Spleen (tissue), 11 donors: ENCODE measurements around the gene KLK7. TPM values are rescaled to one million over a fixed set of nuclear protein-coding genes. Genes with fewer than 3 reads are reported as not detected.

Experiments
- DNase-seq: peaks from one replicate; pipeline ENCODE4 v3.0.0-alpha.2; 2020
- H3K27ac ChIP-seq, 8 donors: fragments of 200-600 bp; sonication (generic) in 7 of 8; 1 replicate in 4 of 8; 2 replicates in 4 of 8; pipeline versions ENCODE4 v1.5.0 to v1.8.0; 2016 to 2021; ENCODE audit warnings: inconsistent platforms in 4 of 8, mild to moderate bottlenecking in 4 of 8, moderate library complexity in 1 of 8
- H3K27me3 ChIP-seq, 7 donors: fragments of 200-600 bp; sonication (generic) in 6 of 7; replicated peaks in 1 of 7; 1 replicate in 4 of 7; 2 replicates in 3 of 7; pipeline versions ENCODE4 v1.5.0 to v1.8.0; 2016 to 2021; ENCODE audit warnings: inconsistent platforms in 3 of 7, mild to moderate bottlenecking in 1 of 7
- H3K36me3 ChIP-seq, 6 donors: fragments of 200-600 bp; sonication (generic) in 5 of 6; 1 replicate in 4 of 6; 2 replicates in 2 of 6; pipeline versions ENCODE4 v1.5.0 to v1.8.0; 2016 to 2021; ENCODE audit warnings: inconsistent platforms in 2 of 6
- H3K4me1 ChIP-seq, 6 donors: fragments of 200-600 bp; sonication (generic) in 5 of 6; 1 replicate in 3 of 6; 2 replicates in 3 of 6; pipeline versions ENCODE4 v1.5.0 to v1.8.0; 2016 to 2021; ENCODE audit warnings: inconsistent platforms in 3 of 6
- H3K4me3 ChIP-seq, 8 donors: fragments of 200-600 bp; sonication (generic) in 7 of 8; 1 replicate in 4 of 8; 2 replicates in 4 of 8; pipeline versions ENCODE4 v1.5.0 to v1.8.0; 2016 to 2021; ENCODE audit warnings: inconsistent platforms in 4 of 8, mild to moderate bottlenecking in 4 of 8, moderate library complexity in 2 of 8
- H3K9me3 ChIP-seq, 8 donors: fragments of 200-600 bp; sonication (generic) in 7 of 8; 1 replicate in 4 of 8; 2 replicates in 4 of 8; pipeline versions ENCODE4 v1.5.0 to v1.8.0; 2016 to 2021; ENCODE audit warnings: inconsistent platforms in 4 of 8
- POLR2A ChIP-seq, 3 donors: fragments of 450-650 bp; IDR thresholded peaks; one replicate each; pipeline ENCODE4 v1.5.1; 2017; ENCODE audit warnings: antibody characterized with exemption in 3 of 3, mild to moderate bottlenecking in 1 of 3
- POLR2AphosphoS5 ChIP-seq, 3 donors: sonication (generic); formaldehyde crosslinking; IDR thresholded peaks; one replicate each; pipeline ENCODE4 v1.5.1; 2017; ENCODE audit warnings: antibody characterized with exemption in 3 of 3
- WGBS, 5 donors: extraction: QIAGEN DNeasy Blood & Tissue Kit in 3 of 5; methylation state at CpG; one replicate each; pipeline versions ENCODE4 v1.1.5 to v1.1.7; 2013 to 2018; 5-methylcytosine and 5-hydroxymethylcytosine counted together
- intact Hi-C: fragments of 100-400 bp; cut with DNase I; formaldehyde crosslinking; loops from one replicate; pipeline ENCODE4 v1.15.0; 2023; ENCODE audit warnings: low total_unique reads
- polyA plus RNA-seq, 3 donors: library from polyadenylated mRNA; stranded (reverse); fragments of 200-250 nt; gene quantifications; one replicate each; pipeline ENCODE4 v1.2.1, GENCODE V29; 2013
- total RNA-seq, 7 donors: library from RNA; depleted of rRNA in 3 of 7; stranded (reverse); fragments of >200 nt in 3 of 7; fragmentation: NEBNext Ultra II Directional in 4 of 7; extraction: Animal tissue kit (Norgen Biotek cat#: 25700) in 4 of 7; gene quantifications; one replicate each; pipeline versions ENCODE4 v1.1.0 to v1.2.1, GENCODE V29; 2016 to 2021
- TF ChIP-seq, protein P1 (sequence below), 11 experiments: fragments of 200-600 bp in 7 of 11; fragments of 450-650 bp in 4 of 11; sonication (generic) in 4 of 11; IDR thresholded peaks in 8 of 11; conservative IDR thresholded peaks in 3 of 11; 1 replicate in 7 of 11; 2 replicates in 4 of 11; pipeline versions ENCODE4 v1.4.0 to v1.8.0; 2016 to 2021; ENCODE audit warnings: antibody characterized with exemption in 11 of 11, inconsistent platforms in 4 of 11, mild to moderate bottlenecking in 1 of 11
- donor health status: healthy with polysubstance abuse.
- donor health status: DM: no; HTN: no; CAD: no; lungs with moderate emphysema.
- donor health status: DM: no; HTN: no; CAD: no.
- donor health status: Bipolar disorder and iron deficiency.
- donor health status: healthy.
- donor health status: DM: no; HTN: no; CAD: no.
- donor health status: DM: yes; HTN: yes; CAD: no.

Gene KLK7
- total and polyA plus RNA-seq, 10 donors, result 0.03 to 1.6 (median 0.23) TPM; not detected in 5

DNA sequence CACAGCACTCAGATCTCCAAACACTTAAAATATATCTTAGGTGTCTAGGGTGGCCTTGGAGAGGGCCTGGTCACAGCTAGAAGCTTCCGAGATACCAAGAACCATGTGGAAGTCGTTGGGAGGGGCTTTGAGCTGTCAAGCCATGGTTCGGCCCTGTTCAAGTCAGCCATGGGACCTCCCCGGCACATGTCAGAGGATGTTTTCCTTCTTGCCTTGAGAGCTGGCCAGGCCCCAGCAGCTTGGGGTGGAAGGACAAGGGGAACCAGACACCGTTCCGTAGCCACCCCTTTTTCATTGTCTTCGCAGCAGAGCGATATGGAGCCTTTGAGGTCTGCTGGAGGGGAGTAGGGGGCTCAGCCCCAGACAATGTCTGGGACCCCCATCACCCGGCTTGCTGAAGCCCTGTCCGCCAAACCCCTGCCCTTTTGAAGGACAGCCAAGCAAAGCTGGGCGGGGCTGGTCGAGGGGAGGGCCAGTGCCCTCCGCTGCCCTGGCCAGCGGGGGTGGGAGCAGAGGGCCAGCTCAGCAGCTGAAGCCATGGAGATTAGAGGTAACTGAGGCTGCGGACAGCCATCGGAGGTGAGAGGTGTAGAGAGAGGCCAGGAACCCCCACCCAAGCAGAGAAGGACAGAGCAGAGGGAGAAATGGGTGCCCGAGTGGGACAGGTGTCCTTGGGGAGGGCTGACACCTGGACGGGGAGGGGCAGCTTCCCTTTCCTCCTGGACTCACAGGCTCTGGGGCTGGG lies 42.3 kb upstream of the KLK7 start:
- Histone ChIP-seq H3K27ac (no peak overlapping the region), H3K27me3 (peaks cover 0 to 98% (median 25%) of the 10 kb centered on the region in 7 donors), H3K4me1 (peaks cover 0 to 2% (median 0%) of the 10 kb centered on the region in 6 donors), H3K36me3 (no peaks in the 10 kb centered on the region), H3K9me3 (no peaks in the 10 kb centered on the region), H3K4me3 (no peak overlapping the region)
- DNase-seq, result no peak
- intact Hi-C loops, result no loop called here
- TF ChIP-seq, protein P1, sequence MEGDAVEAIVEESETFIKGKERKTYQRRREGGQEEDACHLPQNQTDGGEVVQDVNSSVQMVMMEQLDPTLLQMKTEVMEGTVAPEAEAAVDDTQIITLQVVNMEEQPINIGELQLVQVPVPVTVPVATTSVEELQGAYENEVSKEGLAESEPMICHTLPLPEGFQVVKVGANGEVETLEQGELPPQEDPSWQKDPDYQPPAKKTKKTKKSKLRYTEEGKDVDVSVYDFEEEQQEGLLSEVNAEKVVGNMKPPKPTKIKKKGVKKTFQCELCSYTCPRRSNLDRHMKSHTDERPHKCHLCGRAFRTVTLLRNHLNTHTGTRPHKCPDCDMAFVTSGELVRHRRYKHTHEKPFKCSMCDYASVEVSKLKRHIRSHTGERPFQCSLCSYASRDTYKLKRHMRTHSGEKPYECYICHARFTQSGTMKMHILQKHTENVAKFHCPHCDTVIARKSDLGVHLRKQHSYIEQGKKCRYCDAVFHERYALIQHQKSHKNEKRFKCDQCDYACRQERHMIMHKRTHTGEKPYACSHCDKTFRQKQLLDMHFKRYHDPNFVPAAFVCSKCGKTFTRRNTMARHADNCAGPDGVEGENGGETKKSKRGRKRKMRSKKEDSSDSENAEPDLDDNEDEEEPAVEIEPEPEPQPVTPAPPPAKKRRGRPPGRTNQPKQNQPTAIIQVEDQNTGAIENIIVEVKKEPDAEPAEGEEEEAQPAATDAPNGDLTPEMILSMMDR (IDR thresholded peaks at IDR 0.05 in 8 of 11, conservative IDR thresholded peaks at IDR 0.05 in 3 of 11), result no peak
- TF ChIP-seq POLR2A (IDR thresholded peaks at IDR 0.05) (no peak), POLR2AphosphoS5 (IDR thresholded peaks at IDR 0.05) (no peak)
- WGBS, 5 donors, result 59 to 74% (median 63%) methylated on average over 16 to 18 of the region's 18 CpGs

DNA sequence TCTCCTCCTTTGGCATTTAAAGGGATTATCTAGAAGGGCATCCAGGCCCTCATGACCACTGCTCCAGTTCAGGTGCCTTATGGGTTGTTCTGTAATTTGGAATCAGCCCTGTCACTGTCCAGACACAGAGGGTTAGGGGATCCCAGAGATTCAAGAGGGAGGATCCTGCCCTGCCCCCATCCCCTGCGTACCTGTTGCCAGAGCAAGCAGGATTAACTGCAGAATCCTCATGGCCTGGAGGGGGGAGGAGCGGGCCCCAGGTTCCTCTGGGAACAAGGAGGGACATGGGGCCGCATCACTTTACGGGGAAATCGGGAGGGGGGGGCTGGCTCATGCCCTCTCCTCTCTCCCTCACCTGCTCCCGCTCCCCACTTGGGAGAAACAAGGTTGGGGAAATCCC lies 41.7 kb upstream of the KLK7 start:
- H3K4me1 ChIP-seq, result peaks cover 0 to 7% (median under 1%) of the 10 kb centered on the region in 6 donors
- no peak for TF ChIP-seq POLR2AphosphoS5 (IDR thresholded peaks at IDR 0.05)
- TF ChIP-seq POLR2A (IDR thresholded peaks at IDR 0.05), result no peak
- TF ChIP-seq, protein P1 (IDR thresholded peaks at IDR 0.05 in 8 of 11, conservative IDR thresholded peaks at IDR 0.05 in 3 of 11), result no peak
- peaks cover 0 to 98% (median 25%) of the 10 kb centered on the region in 7 donors for H3K27me3 ChIP-seq
- H3K36me3 ChIP-seq, result no peaks in the 10 kb centered on the region
- H3K4me3 ChIP-seq, result no peak overlapping the region
- no peak for DNase-seq
- 63 to 82% (median 74%) methylated on average over 6 of the region's 6 CpGs for WGBS, 5 donors
- intact Hi-C loops, result no loop called here
- no peak overlapping the region for H3K27ac ChIP-seq
- no peaks in the 10 kb centered on the region for H3K9me3 ChIP-seq

DNA sequence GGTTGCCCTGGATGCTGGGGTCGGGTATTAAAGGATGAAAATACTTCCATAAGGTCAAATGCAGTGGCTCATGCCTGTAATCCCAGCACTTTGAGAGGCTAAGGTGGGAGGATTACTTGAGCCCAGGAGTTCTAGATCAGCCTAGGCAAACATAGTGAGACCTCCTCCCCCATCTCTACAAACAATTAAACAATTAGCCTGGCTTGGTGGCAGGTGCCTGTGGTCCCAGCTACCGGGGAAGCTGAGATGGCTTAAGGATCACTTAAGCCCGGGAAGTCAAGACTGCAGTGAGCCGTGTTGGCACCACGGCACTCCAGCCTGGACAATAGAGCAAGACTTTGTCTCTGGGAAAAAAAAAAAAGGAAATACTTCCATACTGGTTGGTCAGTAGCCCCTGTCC lies 41.2 kb upstream of the KLK7 start:
- TF ChIP-seq POLR2AphosphoS5 (IDR thresholded peaks at IDR 0.05) (no peak), POLR2A (IDR thresholded peaks at IDR 0.05) (no peak)
- TF ChIP-seq, protein P1 (IDR thresholded peaks at IDR 0.05 in 8 of 11, conservative IDR thresholded peaks at IDR 0.05 in 3 of 11), result no peak
- Histone ChIP-seq H3K27me3 (peaks cover 0 to 98% (median 25%) of the 10 kb centered on the region in 7 donors), H3K27ac (no peak overlapping the region), H3K4me1 (peaks cover 0 to 12% (median 3%) of the 10 kb centered on the region in 6 donors), H3K36me3 (no peaks in the 10 kb centered on the region), H3K4me3 (no peak overlapping the region), H3K9me3 (no peaks in the 10 kb centered on the region)
- no peak for DNase-seq
- 51 to 71% (median 63%) methylated on average over 5 of the region's 5 CpGs for WGBS, 5 donors
- intact Hi-C loops, result no loop called here

DNA sequence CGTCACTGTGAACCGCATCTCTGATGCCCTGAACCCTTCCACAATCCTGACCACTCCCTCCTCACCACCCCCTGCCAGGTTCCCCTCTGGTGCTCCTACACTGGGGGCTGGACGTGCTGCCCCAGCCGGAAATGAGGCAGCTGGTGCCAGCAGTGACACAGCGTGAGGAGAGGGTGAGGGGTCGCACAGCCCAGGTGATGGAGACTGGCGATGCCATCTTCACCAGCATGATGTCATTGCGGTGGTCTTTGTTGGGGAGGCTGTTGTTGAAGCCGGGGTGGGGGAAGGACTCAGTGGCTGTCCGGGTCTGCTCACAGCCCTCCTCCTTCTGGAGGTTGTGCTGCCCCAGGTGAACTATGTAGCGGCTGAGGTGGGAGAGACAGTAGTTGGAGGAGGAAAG lies 40.2 kb upstream of the KLK7 start:
- Histone ChIP-seq H3K4me3 (no peak overlapping the region), H3K36me3 (no peaks in the 10 kb centered on the region), H3K4me1 (peaks cover 6 to 21% (median 12%) of the 10 kb centered on the region in 6 donors), H3K9me3 (no peaks in the 10 kb centered on the region), H3K27me3 (peaks cover 4 to 98% (median 34%) of the 10 kb centered on the region in 7 donors), H3K27ac (no peak overlapping the region)
- intact Hi-C loops, result no loop called here
- TF ChIP-seq, protein P1 (IDR thresholded peaks at IDR 0.05 in 8 of 11, conservative IDR thresholded peaks at IDR 0.05 in 3 of 11), result no peak
- TF ChIP-seq POLR2A (IDR thresholded peaks at IDR 0.05) (no peak), POLR2AphosphoS5 (IDR thresholded peaks at IDR 0.05) (no peak)
- no peak for DNase-seq
- 59 to 77% (median 73%) methylated on average over 10 to 11 of the region's 11 CpGs for WGBS, 5 donors
